HepG2 (cell line): ENCODE measurements around the gene ZDHHC18. TPM values are rescaled to one million over a fixed set of nuclear protein-coding genes. Genes with fewer than 3 reads are reported as not detected.

Experiments
- BORCS8-MEF2B ChIP-seq: sonication (generic); formaldehyde crosslinking; IDR thresholded peaks from 2 replicates; pipeline ENCODE4 v1.8.0; 2022; ENCODE audit warnings: mild to moderate bottlenecking, missing genetic modification reagents
- EEA1 ChIP-seq: sonication (generic); formaldehyde crosslinking; IDR thresholded peaks from 2 replicates; pipeline ENCODE4 v1.5.1; 2020; ENCODE audit warnings: mild to moderate bottlenecking, missing genetic modification reagents, borderline replicate concordance
- FOSL2 ChIP-seq: sonication (generic); formaldehyde crosslinking; IDR thresholded peaks from 2 replicates; pipeline ENCODE4 v1.4.0; 2020; ENCODE audit warnings: missing genetic modification reagents
- FOXJ3 ChIP-seq: sonication (generic); formaldehyde crosslinking; IDR thresholded peaks from 2 replicates; pipeline ENCODE4 v1.4.0; 2020; ENCODE audit warnings: missing genetic modification reagents, mild to moderate bottlenecking, borderline replicate concordance
- HIVEP1 ChIP-seq: sonication (generic); formaldehyde crosslinking; IDR thresholded peaks from 2 replicates; pipeline ENCODE4 v1.4.0; 2020; ENCODE audit warnings: mild to moderate bottlenecking, missing genetic modification reagents
- HMG20A ChIP-seq: IDR thresholded peaks from 2 replicates; pipeline ENCODE4 v1.6.1; 2016; ENCODE audit warnings: borderline replicate concordance
- HOXA5 ChIP-seq: sonication (generic); formaldehyde crosslinking; IDR thresholded peaks from 2 replicates; pipeline ENCODE4 v1.4.0; 2020; ENCODE audit warnings: missing genetic modification reagents
- LCORL ChIP-seq, 2 experiments: fragments of 450-650 bp in 1 of 2; sonication (generic) in 1 of 2; formaldehyde crosslinking in 1 of 2; IDR thresholded peaks; 2 replicates each; pipeline versions ENCODE4 v1.5.0 to v1.6.1; 2017 to 2020; ENCODE audit warnings: antibody characterized with exemption in 1 of 2, missing genetic modification reagents in 1 of 2
- MED1 ChIP-seq: sonication (generic); formaldehyde crosslinking; IDR thresholded peaks from 2 replicates; pipeline ENCODE4 v1.4.0; 2020; ENCODE audit warnings: missing genetic modification reagents
- NR2C2 ChIP-seq: sonication (generic); formaldehyde crosslinking; IDR thresholded peaks from 2 replicates; pipeline ENCODE4 v1.4.0; 2020; ENCODE audit warnings: missing genetic modification reagents, mild to moderate bottlenecking, moderate library complexity, borderline replicate concordance
- NR2F6 ChIP-seq, 2 experiments: IDR thresholded peaks; 2 replicates each; pipeline ENCODE4 v1.6.1; 2016; ENCODE audit warnings: antibody characterized with exemption in 1 of 2, mild to moderate bottlenecking in 1 of 2
- SIX4 ChIP-seq: sonication (generic); formaldehyde crosslinking; IDR thresholded peaks from 2 replicates; pipeline ENCODE4 v1.4.0; 2020; ENCODE audit warnings: missing genetic modification reagents
- TBX2 ChIP-seq: sonication (generic); formaldehyde crosslinking; IDR thresholded peaks from 2 replicates; pipeline ENCODE4 v1.5.0; 2020; ENCODE audit warnings: missing genetic modification reagents, mild to moderate bottlenecking, borderline replicate concordance
- ZNF614 ChIP-seq: IDR thresholded peaks from 2 replicates; pipeline ENCODE4 v1.6.1; 2018; ENCODE audit warnings: missing biosample characterization, missing genetic modification reagents, inconsistent platforms, borderline replicate concordance
- polyA plus RNA-seq, 8 experiments: library from polyadenylated mRNA; depleted of rRNA in 3 of 8; stranded (reverse) in 7 of 8; unstranded in 1 of 8; fragments of >200 nt; fragmentation: Illumina TruSeq in 4 of 8; extraction: Trizol in 4 of 8; gene quantifications; 2 replicates each; pipeline versions ENCODE4 v1.2.1 to v1.2.3, GENCODE V29; 2011 to 2016; ENCODE audit warnings: low read depth in 4 of 8, missing spikeins in 1 of 8, mixed read lengths in 1 of 8; ENCODE audit not compliant: insufficient read depth in 1 of 8
- total RNA-seq, 5 experiments: library from RNA; depleted of rRNA; stranded (reverse); fragments of >200 nt; fragmentation: Illumina TruSeq; extraction: Trizol; gene quantifications; 2 replicates each; pipeline ENCODE4 v1.2.3, GENCODE V29; 2016; ENCODE audit warnings: low read depth in 1 of 5
- TF ChIP-seq, protein P1 (sequence below): IDR thresholded peaks from 2 replicates; pipeline ENCODE4 v1.6.1; 2016; ENCODE audit warnings: low read depth
- TF ChIP-seq, protein P2 (sequence below): sonication (generic); formaldehyde crosslinking; IDR thresholded peaks from 2 replicates; pipeline ENCODE4 v1.4.0; 2020; ENCODE audit warnings: missing genetic modification reagents, borderline replicate concordance
- TF ChIP-seq, protein P3 (sequence below): IDR thresholded peaks from 2 replicates; pipeline ENCODE4 v1.6.1; 2016
- TF ChIP-seq, protein P4 (sequence below): sonication (generic); formaldehyde crosslinking; IDR thresholded peaks from 2 replicates; pipeline ENCODE4 v1.4.0; 2020; ENCODE audit warnings: missing genetic modification reagents
- TF ChIP-seq, protein P5 (sequence below): sonication (generic); formaldehyde crosslinking; IDR thresholded peaks from 2 replicates; pipeline ENCODE4 v1.4.0; 2020; ENCODE audit warnings: missing genetic modification reagents, borderline replicate concordance

Gene ZDHHC18
- total and polyA plus RNA-seq, 2 of the 13 experiments (the other 11 are each of a cell fraction or from before 2014, with no cell fraction given), result 13.2 to 35.3 TPM

DNA sequence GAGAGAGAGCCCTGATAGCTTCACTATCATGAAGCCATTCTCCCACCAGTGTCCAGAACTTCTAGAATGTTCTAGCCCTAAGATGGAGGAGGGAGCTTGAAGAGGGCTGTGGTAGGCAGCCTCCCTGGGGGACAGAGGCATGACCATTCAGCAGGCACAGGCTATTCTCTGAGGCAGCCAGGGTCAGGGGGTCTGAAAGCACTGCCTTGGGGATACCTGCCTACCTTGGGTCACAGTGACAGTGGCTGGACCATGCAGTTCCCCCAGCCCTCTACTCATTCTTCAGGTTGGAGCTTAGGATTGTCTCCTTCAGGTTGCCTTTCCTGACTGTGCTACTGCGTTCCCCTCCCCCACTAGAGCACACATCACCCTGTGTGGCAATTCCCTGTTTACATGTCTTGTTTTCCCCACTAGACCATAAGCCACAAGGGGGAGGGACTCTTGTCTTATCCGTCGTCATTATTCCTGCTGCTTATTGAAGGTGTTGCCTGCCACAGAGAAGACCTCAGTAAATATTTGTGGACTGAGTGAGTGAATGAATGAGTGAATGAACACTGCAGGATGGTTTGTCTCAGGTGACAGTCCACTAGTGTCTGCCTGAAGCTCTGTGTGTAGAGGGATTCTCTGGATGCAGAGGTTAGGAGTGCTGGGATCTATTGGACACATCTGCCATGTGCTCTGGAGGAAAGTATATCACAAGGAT lies 5.2 kb downstream of the ZDHHC18 start (continued):
- no peak for TF ChIP-seq EEA1 (CRISPR knock-in tag)
- TF ChIP-seq, protein P1, sequence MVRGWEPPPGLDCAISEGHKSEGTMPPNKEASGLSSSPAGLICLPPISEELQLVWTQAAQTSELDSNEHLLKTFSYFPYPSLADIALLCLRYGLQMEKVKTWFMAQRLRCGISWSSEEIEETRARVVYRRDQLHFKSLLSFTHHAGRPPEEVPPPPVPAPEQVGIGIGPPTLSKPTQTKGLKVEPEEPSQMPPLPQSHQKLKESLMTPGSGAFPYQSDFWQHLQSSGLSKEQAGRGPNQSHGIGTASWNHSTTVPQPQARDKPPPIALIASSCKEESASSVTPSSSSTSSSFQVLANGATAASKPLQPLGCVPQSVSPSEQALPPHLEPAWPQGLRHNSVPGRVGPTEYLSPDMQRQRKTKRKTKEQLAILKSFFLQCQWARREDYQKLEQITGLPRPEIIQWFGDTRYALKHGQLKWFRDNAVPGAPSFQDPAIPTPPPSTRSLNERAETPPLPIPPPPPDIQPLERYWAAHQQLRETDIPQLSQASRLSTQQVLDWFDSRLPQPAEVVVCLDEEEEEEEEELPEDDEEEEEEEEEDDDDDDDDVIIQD (CRISPR knock-in tag), result peak; percentile 59; the same call in 1 of the 2 replicates
- TF ChIP-seq LCORL (IDR thresholded peaks at IDR 0.05), result no peak
- TF ChIP-seq LCORL (CRISPR knock-in tag; IDR thresholded peaks at IDR 0.05), result peak; percentile 73
- 0 out of 2 replicates have a peak, but pooled peaks have one; percentile 27 for TF ChIP-seq HIVEP1 (CRISPR knock-in tag)
- 0 out of 2 replicates have a peak, but pooled peaks have one; percentile 56 for TF ChIP-seq BORCS8-MEF2B (CRISPR knock-in tag)
- peak; percentile 33 for TF ChIP-seq NR2F6 (IDR thresholded peaks at IDR 0.05)
- TF ChIP-seq NR2F6 (CRISPR knock-in tag; IDR thresholded peaks at IDR 0.05), result peak; percentile 78
- TF ChIP-seq, protein P2, sequence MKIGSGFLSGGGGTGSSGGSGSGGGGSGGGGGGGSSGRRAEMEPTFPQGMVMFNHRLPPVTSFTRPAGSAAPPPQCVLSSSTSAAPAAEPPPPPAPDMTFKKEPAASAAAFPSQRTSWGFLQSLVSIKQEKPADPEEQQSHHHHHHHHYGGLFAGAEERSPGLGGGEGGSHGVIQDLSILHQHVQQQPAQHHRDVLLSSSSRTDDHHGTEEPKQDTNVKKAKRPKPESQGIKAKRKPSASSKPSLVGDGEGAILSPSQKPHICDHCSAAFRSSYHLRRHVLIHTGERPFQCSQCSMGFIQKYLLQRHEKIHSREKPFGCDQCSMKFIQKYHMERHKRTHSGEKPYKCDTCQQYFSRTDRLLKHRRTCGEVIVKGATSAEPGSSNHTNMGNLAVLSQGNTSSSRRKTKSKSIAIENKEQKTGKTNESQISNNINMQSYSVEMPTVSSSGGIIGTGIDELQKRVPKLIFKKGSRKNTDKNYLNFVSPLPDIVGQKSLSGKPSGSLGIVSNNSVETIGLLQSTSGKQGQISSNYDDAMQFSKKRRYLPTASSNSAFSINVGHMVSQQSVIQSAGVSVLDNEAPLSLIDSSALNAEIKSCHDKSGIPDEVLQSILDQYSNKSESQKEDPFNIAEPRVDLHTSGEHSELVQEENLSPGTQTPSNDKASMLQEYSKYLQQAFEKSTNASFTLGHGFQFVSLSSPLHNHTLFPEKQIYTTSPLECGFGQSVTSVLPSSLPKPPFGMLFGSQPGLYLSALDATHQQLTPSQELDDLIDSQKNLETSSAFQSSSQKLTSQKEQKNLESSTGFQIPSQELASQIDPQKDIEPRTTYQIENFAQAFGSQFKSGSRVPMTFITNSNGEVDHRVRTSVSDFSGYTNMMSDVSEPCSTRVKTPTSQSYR (CRISPR knock-in tag), result peak; percentile 100
- peak; percentile 73 for TF ChIP-seq FOXJ3 (CRISPR knock-in tag)
- TF ChIP-seq, protein P3, sequence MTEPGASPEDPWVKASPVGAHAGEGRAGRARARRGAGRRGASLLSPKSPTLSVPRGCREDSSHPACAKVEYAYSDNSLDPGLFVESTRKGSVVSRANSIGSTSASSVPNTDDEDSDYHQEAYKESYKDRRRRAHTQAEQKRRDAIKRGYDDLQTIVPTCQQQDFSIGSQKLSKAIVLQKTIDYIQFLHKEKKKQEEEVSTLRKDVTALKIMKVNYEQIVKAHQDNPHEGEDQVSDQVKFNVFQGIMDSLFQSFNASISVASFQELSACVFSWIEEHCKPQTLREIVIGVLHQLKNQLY (CRISPR knock-in tag), result peak; percentile 68; the same call in 1 of the 2 replicates
- peak; percentile 75 for TF ChIP-seq MED1 (CRISPR knock-in tag)
- peak; percentile 80 for TF ChIP-seq FOSL2 (CRISPR knock-in tag)
- 0 out of 2 replicates have a peak, but pooled peaks have one; percentile 23 for TF ChIP-seq NR2C2 (CRISPR knock-in tag)
- peak; percentile 79; the same call in 1 of the 2 replicates for TF ChIP-seq HMG20A (CRISPR knock-in tag)
- TF ChIP-seq HOXA5 (CRISPR knock-in tag), result 0 out of 2 replicates have a peak, but pooled peaks have one; percentile 28
- TF ChIP-seq TBX2 (CRISPR knock-in tag), result peak; percentile 57; the same call in 1 of the 2 replicates
- TF ChIP-seq, protein P4, sequence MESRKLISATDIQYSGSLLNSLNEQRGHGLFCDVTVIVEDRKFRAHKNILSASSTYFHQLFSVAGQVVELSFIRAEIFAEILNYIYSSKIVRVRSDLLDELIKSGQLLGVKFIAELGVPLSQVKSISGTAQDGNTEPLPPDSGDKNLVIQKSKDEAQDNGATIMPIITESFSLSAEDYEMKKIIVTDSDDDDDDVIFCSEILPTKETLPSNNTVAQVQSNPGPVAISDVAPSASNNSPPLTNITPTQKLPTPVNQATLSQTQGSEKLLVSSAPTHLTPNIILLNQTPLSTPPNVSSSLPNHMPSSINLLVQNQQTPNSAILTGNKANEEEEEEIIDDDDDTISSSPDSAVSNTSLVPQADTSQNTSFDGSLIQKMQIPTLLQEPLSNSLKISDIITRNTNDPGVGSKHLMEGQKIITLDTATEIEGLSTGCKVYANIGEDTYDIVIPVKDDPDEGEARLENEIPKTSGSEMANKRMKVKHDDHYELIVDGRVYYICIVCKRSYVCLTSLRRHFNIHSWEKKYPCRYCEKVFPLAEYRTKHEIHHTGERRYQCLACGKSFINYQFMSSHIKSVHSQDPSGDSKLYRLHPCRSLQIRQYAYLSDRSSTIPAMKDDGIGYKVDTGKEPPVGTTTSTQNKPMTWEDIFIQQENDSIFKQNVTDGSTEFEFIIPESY (CRISPR knock-in tag), result peak; percentile 41; the same call in 1 of the 2 replicates
- TF ChIP-seq, protein P5, sequence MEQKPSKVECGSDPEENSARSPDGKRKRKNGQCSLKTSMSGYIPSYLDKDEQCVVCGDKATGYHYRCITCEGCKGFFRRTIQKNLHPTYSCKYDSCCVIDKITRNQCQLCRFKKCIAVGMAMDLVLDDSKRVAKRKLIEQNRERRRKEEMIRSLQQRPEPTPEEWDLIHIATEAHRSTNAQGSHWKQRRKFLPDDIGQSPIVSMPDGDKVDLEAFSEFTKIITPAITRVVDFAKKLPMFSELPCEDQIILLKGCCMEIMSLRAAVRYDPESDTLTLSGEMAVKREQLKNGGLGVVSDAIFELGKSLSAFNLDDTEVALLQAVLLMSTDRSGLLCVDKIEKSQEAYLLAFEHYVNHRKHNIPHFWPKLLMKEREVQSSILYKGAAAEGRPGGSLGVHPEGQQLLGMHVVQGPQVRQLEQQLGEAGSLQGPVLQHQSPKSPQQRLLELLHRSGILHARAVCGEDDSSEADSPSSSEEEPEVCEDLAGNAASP (CRISPR knock-in tag), result peak; percentile 53; the same call in 1 of the 2 replicates
- TF ChIP-seq ZNF614, result peak; percentile 87; the same call in 1 of the 2 replicates
- 0 out of 2 replicates have a peak, but pooled peaks have one; percentile 30 for TF ChIP-seq SIX4 (CRISPR knock-in tag)
